AG09309 (cell line): ENCODE results near the gene PDIA6.

Source experiments
- DNase-seq: peaks from one replicate; pipeline ENCODE4 v3.0.0-alpha.2; 2010; ENCODE audit warnings: low read depth
- H3K4me3 ChIP-seq: 2 replicates; pipeline ENCODE4 v1.5.1; 2011; ENCODE audit warnings: mild to moderate bottlenecking, low read depth, low read length, moderate library complexity; ENCODE audit not compliant: control insufficient read depth
- TF ChIP-seq, protein P1 (sequence below): IDR thresholded peaks from 2 replicates; pipeline ENCODE4 v1.5.1; 2011; ENCODE audit warnings: mild to moderate bottlenecking, low read depth, low read length, inconsistent platforms; ENCODE audit not compliant: insufficient read depth, control insufficient read depth; ENCODE audit errors: missing control alignments

PDIA6 gene

DNA sequence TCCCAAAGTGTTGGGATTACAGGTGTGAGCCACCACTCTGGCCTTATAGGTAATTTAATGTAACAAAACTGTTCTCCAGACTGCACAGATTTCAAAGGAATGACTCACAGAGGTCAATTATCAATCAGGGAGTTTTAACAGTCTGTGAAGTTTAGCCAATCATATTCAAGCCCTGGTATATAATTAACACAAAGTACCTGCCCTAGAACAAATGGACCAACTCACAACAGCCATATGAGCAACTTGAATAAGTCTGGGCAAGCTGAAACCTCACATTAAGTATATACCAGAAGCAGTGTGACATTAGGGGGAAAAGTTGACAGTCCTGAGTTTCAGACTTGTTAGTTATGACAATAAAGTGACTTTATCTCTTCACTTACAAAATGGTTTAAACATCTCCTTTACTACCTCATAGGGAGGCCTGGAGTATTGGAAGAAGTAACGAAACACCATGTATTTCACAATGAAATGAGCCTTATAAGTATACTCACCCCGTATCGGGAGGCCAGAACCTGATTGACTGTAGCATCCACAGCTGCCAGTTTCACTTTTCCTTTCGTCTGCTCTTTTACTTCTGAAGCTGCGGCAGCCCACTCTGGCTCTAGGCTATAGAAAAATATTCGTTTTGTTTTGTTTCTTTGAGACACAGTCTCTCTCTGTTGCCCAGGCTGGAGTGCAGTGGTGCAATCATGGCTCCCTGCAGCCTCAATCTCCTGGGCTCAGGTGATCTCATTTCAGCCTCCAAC, 22.2 kb downstream of the PDIA6 start:
- TF ChIP-seq, protein P1, sequence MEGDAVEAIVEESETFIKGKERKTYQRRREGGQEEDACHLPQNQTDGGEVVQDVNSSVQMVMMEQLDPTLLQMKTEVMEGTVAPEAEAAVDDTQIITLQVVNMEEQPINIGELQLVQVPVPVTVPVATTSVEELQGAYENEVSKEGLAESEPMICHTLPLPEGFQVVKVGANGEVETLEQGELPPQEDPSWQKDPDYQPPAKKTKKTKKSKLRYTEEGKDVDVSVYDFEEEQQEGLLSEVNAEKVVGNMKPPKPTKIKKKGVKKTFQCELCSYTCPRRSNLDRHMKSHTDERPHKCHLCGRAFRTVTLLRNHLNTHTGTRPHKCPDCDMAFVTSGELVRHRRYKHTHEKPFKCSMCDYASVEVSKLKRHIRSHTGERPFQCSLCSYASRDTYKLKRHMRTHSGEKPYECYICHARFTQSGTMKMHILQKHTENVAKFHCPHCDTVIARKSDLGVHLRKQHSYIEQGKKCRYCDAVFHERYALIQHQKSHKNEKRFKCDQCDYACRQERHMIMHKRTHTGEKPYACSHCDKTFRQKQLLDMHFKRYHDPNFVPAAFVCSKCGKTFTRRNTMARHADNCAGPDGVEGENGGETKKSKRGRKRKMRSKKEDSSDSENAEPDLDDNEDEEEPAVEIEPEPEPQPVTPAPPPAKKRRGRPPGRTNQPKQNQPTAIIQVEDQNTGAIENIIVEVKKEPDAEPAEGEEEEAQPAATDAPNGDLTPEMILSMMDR: no peak
- DNase-seq: no peak
- no peak overlapping the region for H3K4me3 ChIP-seq

GRCh38 chr2:10788855-10789254, 23.7 kb downstream of the PDIA6 start:
- TF ChIP-seq, protein P1: no peak
- no peak overlapping the region for H3K4me3 ChIP-seq
- DNase-seq: no peak

- DNase-seq: no peak
- TF ChIP-seq, protein P1: peak; percentile 27
- H3K4me3 ChIP-seq: no peak overlapping the region
Measured at GRCh38 chr2:10787176-10787968, 25.2 kb downstream of the PDIA6 start.

GRCh38 chr2:10786240-10786982, 26.2 kb downstream of the PDIA6 start:
- DNase-seq: no peak
- TF ChIP-seq, protein P1: no peak
- no peak overlapping the region for H3K4me3 ChIP-seq

DNA sequence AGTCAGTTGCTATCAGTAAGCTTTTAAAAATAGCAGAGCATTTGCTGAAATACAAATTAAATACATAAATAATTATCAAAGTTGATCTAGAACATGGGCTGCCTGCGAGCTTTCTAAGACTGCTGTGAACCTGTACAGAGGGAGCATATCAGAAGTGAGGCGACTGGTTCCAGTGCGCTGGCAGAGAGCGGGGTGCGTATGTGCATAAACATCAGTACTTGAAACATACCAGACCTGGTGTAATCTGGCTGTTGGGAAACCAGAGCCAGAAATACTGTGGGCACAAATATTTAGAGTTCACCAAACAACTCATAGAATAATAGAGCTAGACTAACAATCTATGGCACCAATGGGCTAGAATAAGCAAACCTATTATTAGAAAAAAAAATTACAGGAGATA, 27.3 kb downstream of the PDIA6 start:
- TF ChIP-seq, protein P1: no peak
- no peak for DNase-seq
- no peak overlapping the region for H3K4me3 ChIP-seq

- DNase-seq: no peak
- H3K4me3 ChIP-seq: no peak overlapping the region
- TF ChIP-seq, protein P1: no peak
Measured at GRCh38 chr2:10784719-10785118, 27.9 kb downstream of the PDIA6 start.
